ENCODE results near the gene GGA2.

GGA2 gene

GRCh38 chr16:23434380-23434779, 75.9 kb downstream of the GGA2 start (continued):
- TF ChIP-seq ZNF623 (tag by site-specific recombination; IDR thresholded peaks at IDR 0.05) (no peak; the same call in 1 of the 2 replicates), CTCF (tag by site-specific recombination; IDR thresholded peaks at IDR 0.05) (peak; percentile 66), ZNF664 (tag by site-specific recombination; IDR thresholded peaks at IDR 0.05) (no peak), ZBTB17 (tag by site-specific recombination; IDR thresholded peaks at IDR 0.05) (0 out of 2 replicates have a peak, but pooled peaks have one; percentile 17), ZNF221 (tag by site-specific recombination; IDR thresholded peaks at IDR 0.05; ENCODE audit: borderline replicate concordance) (no peak), ZSCAN23 (tag by site-specific recombination; IDR thresholded peaks at IDR 0.05) (no peak), ZSCAN18 (tag by site-specific recombination; IDR thresholded peaks at IDR 0.05) (no peak), ZNF280C (tag by site-specific recombination; IDR thresholded peaks at IDR 0.05) (no peak), PRDM1 (tag by site-specific recombination; IDR thresholded peaks at IDR 0.05) (peak; percentile 10; the same call in 1 of the 2 replicates), GLI2 (tag by site-specific recombination; IDR thresholded peaks at IDR 0.05; ENCODE audit: borderline replicate concordance, low read depth) (no peak), ZNF175 (tag by site-specific recombination; IDR thresholded peaks at IDR 0.05) (no peak), ZFP69B (tag by site-specific recombination; IDR thresholded peaks at IDR 0.05) (no peak), MEIS1 (CRISPR knock-in tag; IDR thresholded peaks at IDR 0.05; ENCODE audit: borderline replicate concordance) (no peak), ZNF629 (tag by site-specific recombination; IDR thresholded peaks at IDR 0.05) (no peak), ZNF214 (tag by site-specific recombination; IDR thresholded peaks at IDR 0.05; ENCODE audit: borderline replicate concordance) (no peak), ZNF654 (tag by site-specific recombination; IDR thresholded peaks at IDR 0.05; ENCODE audit: low read depth) (peak; percentile 95), ZFHX2 (tag by site-specific recombination; conservative IDR thresholded peaks at IDR 0.05) (no peak), ZNF211 (tag by site-specific recombination; IDR thresholded peaks at IDR 0.05; ENCODE audit: low read depth) (no peak), ZNF350 (tag by site-specific recombination; IDR thresholded peaks at IDR 0.05) (no peak), ZBTB48 (tag by site-specific recombination; IDR thresholded peaks at IDR 0.05) (no peak), TCF7L2 (IDR thresholded peaks at IDR 0.05; ENCODE audit: borderline replicate concordance, low read depth, low read length) (no peak), ZSCAN30 (tag by site-specific recombination; IDR thresholded peaks at IDR 0.05) (no peak)

- H3K4me1 ChIP-seq (ENCODE audit: control insufficient read depth, insufficient read depth, low read length), result no peaks in the 10 kb centered on the region
- no peak for TF ChIP-seq CTCF (tag by site-specific recombination; IDR thresholded peaks at IDR 0.05)
- TF ChIP-seq ZBTB6 (tag by site-specific recombination; IDR thresholded peaks at IDR 0.05), result no peak
- TF ChIP-seq KLF16 (tag by site-specific recombination; IDR thresholded peaks at IDR 0.05), result no peak
- TF ChIP-seq ZNF112 (tag by site-specific recombination; IDR thresholded peaks at IDR 0.05), result no peak
- no peak for TF ChIP-seq ZNF214 (tag by site-specific recombination; IDR thresholded peaks at IDR 0.05; ENCODE audit: borderline replicate concordance)
- H3K27ac ChIP-seq (ENCODE audit: extremely low read depth, low read depth, low read length), result no peak overlapping the region
- ChIA-PET CTCF (interaction anchor here (0.6 to 6.3 kb wide), 31 partner anchors 8 to 535 kb away, joined by 3 to 174 read pairs (median 6); partner anchors contain the start of genes COG7, SCNN1B and SCNN1G), POLR2A (no interaction called here)
- no peaks in the 10 kb centered on the region for H3K9me3 ChIP-seq (ENCODE audit: control insufficient read depth, insufficient read depth, low read depth, low read length)
- peaks cover 20 to 57% of the 10 kb centered on the region in 2 experiments; a peak in 2 of 3 replicates for H3K36me3 ChIP-seq (ENCODE audit: control insufficient read depth in 2 of 2, insufficient read depth in 1 of 2, low read length in 2 of 2)
- H3K4me3 ChIP-seq (ENCODE audit: low read depth, low read length), result no peak overlapping the region
These were observed 76.9 kb downstream of the GGA2 start for GRCh38 chr16:23433261-23433920.

Data from HEK293 (cell line).